Stimulated activated CD8-positive, alpha-beta memory T cell treated with anti-CD3 and anti-CD28 coated beads, Interleukin-12 subunit alpha, Interleukin-12 subunit beta, amount 100 ng/mL, for 4 hours (primary cell): ENCODE measurements around the gene MCM9.
A peak's percentile ranks its signal among the peaks of the same experiment; 100 is the strongest.

ENCODE experiments used
- DNase-seq: peaks from one replicate; pipeline ENCODE4 v3.0.0-alpha.2; 2020; ENCODE audit warnings: low read depth

MCM9 gene

GRCh38 chr6:118934461-118935330 is at the start of gene MCM9:
Gene MCM9 (minus strand): TSS chr6:118935159. CDS start chr6:118931723, 3,436 bp downstream.
- DNase-seq: peak; percentile 84

DNA sequence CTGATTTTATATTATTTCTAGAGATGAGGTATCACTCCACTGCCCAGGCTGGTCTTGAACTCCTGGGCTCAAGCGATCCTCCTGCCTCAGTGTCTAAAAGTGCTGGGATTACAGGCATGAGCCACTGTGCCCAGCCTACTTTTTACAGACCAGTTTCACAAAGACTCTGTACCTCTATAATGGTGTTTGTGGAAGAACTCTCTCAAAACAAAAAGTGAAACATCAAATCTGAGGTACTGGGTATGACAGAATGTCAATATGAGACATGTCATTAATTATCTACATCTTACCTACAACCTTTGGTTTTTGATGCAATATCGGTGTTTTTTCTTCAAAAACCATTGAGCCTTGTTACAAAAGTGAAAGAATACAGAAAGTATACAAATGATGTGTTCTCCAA is 49.4 kb upstream of the MCM9 start:
- DNase-seq: no peak

GRCh38 chr6:118982575-118982911 is 47.6 kb upstream of the MCM9 start:
- no peak for DNase-seq

DNA sequence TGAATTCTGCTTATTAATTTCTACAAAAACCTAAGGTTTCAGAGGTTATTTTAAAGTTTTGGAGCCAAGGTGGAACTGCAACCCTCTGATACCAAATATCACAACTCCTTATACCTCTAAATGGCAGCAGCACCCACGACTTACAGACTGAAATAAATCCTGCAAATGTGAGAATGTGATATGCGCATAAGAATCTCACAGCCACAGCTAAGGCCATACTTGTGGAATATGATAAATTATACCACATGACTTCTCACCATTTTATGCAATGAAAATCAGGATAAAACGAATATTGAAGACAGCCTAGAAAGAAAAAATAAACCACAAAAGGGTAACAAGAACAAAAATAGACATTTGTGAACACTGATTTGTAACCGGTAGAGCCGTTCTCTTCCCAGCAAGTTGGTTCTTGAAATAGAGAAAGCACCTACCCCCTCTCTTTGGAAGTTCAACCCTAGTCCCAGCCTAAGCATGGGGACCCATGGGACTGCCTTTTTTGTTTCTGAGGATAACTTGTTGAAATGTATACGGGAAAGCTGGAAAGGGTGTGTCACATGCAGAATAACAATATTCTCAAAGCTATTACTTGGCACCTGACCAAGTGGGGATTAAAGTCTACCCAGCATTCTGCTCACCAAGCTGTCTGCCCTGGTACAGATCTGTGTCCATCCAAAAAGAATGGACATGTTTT is 47.1 kb upstream of the MCM9 start:
- DNase-seq: no peak

- no peak for DNase-seq
Measured at GRCh38 chr6:118980063-118980462, 45.1 kb upstream of the MCM9 start.

GRCh38 chr6:118974790-118975189 is 39.8 kb upstream of the MCM9 start:
- DNase-seq: no peak

GRCh38 chr6:118971682-118972081 is 36.7 kb upstream of the MCM9 start:
- no peak for DNase-seq

- DNase-seq: no peak
Measured at GRCh38 chr6:118970866-118971265, 35.9 kb upstream of the MCM9 start.

- DNase-seq: no peak
Measured at GRCh38 chr6:118968416-118968815, 33.5 kb upstream of the MCM9 start.

- DNase-seq: no peak
Measured at GRCh38 chr6:118967239-118967638, 32.3 kb upstream of the MCM9 start.

- DNase-seq: no peak
Measured at GRCh38 chr6:118965843-118966370, 30.9 kb upstream of the MCM9 start.

DNA sequence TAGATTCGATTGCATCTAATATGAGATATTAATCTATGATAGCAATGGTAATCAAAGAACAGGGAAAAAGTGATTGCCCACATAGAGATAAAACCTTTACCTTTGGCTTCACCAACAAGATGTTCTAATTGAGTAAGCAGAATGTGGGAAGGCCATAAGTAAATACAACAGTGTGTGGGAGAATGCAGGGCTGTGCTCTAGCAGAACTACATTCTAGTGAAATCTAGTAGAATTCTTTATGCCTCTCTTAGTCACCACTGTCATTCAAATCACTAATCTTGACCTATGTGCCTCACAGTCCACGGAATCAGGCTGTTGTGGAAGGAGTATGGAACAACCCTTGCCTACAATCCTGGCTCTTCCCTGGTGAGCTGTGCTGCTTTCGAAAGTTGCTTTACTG is 30.4 kb upstream of the MCM9 start:
- no peak for DNase-seq

GRCh38 chr6:118963003-118963402 is 28.0 kb upstream of the MCM9 start:
- DNase-seq: no peak

DNA sequence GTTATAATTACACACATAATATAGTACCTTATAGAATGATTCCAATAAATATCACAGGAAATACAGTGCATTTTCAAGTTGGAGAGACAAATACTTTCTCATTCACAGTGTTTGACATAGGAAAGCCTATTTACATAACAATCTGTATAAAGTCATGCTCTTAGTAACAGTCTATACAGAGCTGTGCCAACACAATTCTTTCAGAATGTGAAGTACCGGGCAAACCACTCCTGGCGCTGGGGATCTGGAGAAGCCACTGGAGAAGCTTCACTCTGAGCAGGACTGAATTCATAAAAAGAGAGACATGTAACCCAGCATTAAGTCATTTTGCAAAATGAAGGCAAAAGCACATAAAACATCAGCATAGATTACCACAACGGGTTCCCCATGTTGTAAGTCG is 24.9 kb upstream of the MCM9 start:
- DNase-seq: no peak

DNA sequence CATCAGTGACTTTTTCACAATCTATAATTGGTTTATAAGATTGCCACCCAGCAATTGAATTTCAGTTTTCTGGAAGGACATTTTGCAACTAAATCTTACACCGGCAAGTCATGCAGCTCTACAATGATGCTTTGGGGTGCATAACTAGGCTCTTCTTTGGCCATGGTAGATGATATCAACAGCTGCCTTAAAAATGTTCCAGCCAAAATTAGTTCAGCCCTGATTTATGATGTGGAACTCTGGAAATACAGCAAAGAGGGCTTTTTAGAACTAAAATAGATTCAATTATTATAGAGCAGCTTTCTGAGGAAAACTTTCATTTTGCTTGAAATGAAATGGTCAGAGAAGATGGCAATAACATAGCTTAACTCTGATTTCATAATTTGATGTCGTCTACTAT is 18.4 kb upstream of the MCM9 start:
- DNase-seq: no peak

GRCh38 chr6:118952683-118953082 is 17.7 kb upstream of the MCM9 start:
- no peak for DNase-seq

DNA sequence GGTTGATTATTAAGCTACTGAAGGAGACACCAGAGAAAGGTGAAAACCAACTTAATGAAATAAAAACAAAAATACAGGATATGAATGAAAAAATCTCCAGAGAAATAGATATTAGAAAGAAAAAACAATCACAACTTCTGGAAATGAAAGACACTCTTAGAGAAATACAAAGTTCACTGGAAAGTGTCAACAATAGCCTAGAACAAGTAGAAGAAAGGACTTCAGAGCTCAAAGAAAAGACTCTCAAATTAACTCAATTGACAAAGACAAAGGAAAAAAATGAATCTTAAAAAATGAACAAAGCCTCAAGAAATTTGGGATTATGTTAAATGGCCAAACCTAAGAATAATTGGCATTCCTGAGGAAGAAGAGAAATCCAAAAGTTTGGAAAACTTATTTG is 10.3 kb upstream of the MCM9 start:
- DNase-seq: no peak

DNA sequence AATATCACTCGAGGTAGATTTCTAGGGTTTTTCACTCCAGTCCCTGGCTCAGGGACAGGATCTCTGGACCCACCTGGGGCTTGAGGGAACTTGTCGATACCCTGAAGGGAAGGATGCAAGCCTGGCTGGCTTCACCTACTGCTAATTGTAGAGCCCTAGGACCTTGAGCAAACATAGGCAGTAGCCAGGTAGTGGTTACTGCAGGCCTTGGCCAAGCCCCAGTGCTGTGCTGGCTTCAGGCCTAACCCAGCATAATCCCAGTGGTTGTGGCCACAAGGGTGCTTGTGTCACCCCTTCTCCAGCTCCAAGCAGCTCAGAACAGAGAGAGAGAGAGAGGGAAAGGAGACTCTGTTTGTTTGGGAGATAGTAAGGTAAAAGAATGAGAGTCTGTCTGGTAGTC is 5.8 kb upstream of the MCM9 start:
- no peak for DNase-seq

- DNase-seq: no peak
Measured at GRCh38 chr6:118939683-118940082, 4.7 kb upstream of the MCM9 start.

- DNase-seq: no peak
Measured at GRCh38 chr6:118935978-118936703, 1.2 kb upstream of the MCM9 start.

- no peak for DNase-seq
Measured at GRCh38 chr6:118935331-118935668, 341 bp upstream of the MCM9 start.

- DNase-seq: no peak
Measured at GRCh38 chr6:118933855-118934460, 1.0 kb downstream of the MCM9 start.
